ENCODE measurements around the gene GRIA2. TPM values are rescaled to one million over a fixed set of nuclear protein-coding genes. Genes with fewer than 3 reads are reported as not detected.

GRIA2 gene
- total and polyA plus RNA-seq, 4 donors, result 0.28 TPM; not detected in 3

DNA sequence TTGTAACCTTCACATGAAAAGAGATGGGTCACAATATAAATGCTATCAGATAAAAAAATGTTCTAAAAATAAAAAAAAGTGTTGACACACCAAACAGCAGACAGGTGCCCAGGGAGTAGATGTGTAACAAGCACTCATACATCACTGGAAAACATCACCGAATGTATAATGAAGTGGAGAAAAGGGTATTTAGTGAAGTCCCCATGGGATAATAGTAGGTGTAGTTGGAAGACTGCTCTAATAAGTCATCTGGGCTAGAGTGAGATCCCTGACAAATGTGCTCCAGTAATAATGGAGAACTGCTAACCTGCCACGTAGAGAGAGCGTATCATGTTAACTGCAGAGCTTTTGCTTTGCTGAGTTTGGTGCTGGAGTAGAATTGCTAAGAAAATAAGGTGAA lies 152.0 kb downstream of the GRIA2 start:
- no peaks in the 10 kb centered on the region for H3K36me3 ChIP-seq (ENCODE audit: control insufficient read depth in 4 of 4, insufficient read depth in 3 of 4, low read depth in 1 of 4, low read length in 3 of 4)
- WGBS, result 90% methylated on average over 3 of the region's 3 CpGs
- H3K9me3 ChIP-seq (ENCODE audit: control insufficient read depth in 4 of 4, low read length in 3 of 4), result no peaks in the 10 kb centered on the region
- no peak overlapping the region for H3K4me3 ChIP-seq (ENCODE audit: low read depth in 1 of 3, low read length in 3 of 3)
- no peak for DNase-seq (ENCODE audit: low spot score)
- H3K9ac ChIP-seq (ENCODE audit: low read depth in 1 of 2, low read length in 2 of 2), result no peak overlapping the region
- H3K27me3 ChIP-seq (ENCODE audit: control insufficient read depth in 4 of 4, insufficient read depth in 4 of 4, low read length in 3 of 4), result no peaks in the 10 kb centered on the region
- no peak overlapping the region for H3K27ac ChIP-seq (ENCODE audit: low read depth in 1 of 2, low read length in 2 of 2)
- TF ChIP-seq NR2F2 (IDR thresholded peaks at IDR 0.05) (no peak), SP1 (IDR thresholded peaks at IDR 0.05) (no peak), YY1 (IDR thresholded peaks at IDR 0.05) (no peak), JUND (IDR thresholded peaks at IDR 0.05) (no peak), FOXA2 (IDR thresholded peaks at IDR 0.05) (no peak), HNF4A (conservative IDR thresholded peaks at IDR 0.05) (no peak), GABPA (IDR thresholded peaks at IDR 0.05 in 1 of 2, conservative IDR thresholded peaks at IDR 0.05 in 1 of 2) (no peak), EGR1 (IDR thresholded peaks at IDR 0.05; ENCODE audit: low read depth in 2 of 2) (no peak), FOXA1 (IDR thresholded peaks at IDR 0.05) (no peak), HNF4G (IDR thresholded peaks at IDR 0.05) (no peak)
- TF ChIP-seq, protein P1, sequence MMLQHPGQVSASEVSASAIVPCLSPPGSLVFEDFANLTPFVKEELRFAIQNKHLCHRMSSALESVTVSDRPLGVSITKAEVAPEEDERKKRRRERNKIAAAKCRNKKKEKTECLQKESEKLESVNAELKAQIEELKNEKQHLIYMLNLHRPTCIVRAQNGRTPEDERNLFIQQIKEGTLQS (IDR thresholded peaks at IDR 0.05), result no peak
- TF ChIP-seq, protein P2, sequence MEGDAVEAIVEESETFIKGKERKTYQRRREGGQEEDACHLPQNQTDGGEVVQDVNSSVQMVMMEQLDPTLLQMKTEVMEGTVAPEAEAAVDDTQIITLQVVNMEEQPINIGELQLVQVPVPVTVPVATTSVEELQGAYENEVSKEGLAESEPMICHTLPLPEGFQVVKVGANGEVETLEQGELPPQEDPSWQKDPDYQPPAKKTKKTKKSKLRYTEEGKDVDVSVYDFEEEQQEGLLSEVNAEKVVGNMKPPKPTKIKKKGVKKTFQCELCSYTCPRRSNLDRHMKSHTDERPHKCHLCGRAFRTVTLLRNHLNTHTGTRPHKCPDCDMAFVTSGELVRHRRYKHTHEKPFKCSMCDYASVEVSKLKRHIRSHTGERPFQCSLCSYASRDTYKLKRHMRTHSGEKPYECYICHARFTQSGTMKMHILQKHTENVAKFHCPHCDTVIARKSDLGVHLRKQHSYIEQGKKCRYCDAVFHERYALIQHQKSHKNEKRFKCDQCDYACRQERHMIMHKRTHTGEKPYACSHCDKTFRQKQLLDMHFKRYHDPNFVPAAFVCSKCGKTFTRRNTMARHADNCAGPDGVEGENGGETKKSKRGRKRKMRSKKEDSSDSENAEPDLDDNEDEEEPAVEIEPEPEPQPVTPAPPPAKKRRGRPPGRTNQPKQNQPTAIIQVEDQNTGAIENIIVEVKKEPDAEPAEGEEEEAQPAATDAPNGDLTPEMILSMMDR (IDR thresholded peaks at IDR 0.05; ENCODE audit: low read depth, low read length, missing input control), result no peak
- TF ChIP-seq, protein P3, sequence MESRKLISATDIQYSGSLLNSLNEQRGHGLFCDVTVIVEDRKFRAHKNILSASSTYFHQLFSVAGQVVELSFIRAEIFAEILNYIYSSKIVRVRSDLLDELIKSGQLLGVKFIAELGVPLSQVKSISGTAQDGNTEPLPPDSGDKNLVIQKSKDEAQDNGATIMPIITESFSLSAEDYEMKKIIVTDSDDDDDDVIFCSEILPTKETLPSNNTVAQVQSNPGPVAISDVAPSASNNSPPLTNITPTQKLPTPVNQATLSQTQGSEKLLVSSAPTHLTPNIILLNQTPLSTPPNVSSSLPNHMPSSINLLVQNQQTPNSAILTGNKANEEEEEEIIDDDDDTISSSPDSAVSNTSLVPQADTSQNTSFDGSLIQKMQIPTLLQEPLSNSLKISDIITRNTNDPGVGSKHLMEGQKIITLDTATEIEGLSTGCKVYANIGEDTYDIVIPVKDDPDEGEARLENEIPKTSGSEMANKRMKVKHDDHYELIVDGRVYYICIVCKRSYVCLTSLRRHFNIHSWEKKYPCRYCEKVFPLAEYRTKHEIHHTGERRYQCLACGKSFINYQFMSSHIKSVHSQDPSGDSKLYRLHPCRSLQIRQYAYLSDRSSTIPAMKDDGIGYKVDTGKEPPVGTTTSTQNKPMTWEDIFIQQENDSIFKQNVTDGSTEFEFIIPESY (IDR thresholded peaks at IDR 0.05), result no peak
- TF ChIP-seq, protein P4, sequence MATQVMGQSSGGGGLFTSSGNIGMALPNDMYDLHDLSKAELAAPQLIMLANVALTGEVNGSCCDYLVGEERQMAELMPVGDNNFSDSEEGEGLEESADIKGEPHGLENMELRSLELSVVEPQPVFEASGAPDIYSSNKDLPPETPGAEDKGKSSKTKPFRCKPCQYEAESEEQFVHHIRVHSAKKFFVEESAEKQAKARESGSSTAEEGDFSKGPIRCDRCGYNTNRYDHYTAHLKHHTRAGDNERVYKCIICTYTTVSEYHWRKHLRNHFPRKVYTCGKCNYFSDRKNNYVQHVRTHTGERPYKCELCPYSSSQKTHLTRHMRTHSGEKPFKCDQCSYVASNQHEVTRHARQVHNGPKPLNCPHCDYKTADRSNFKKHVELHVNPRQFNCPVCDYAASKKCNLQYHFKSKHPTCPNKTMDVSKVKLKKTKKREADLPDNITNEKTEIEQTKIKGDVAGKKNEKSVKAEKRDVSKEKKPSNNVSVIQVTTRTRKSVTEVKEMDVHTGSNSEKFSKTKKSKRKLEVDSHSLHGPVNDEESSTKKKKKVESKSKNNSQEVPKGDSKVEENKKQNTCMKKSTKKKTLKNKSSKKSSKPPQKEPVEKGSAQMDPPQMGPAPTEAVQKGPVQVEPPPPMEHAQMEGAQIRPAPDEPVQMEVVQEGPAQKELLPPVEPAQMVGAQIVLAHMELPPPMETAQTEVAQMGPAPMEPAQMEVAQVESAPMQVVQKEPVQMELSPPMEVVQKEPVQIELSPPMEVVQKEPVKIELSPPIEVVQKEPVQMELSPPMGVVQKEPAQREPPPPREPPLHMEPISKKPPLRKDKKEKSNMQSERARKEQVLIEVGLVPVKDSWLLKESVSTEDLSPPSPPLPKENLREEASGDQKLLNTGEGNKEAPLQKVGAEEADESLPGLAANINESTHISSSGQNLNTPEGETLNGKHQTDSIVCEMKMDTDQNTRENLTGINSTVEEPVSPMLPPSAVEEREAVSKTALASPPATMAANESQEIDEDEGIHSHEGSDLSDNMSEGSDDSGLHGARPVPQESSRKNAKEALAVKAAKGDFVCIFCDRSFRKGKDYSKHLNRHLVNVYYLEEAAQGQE (IDR thresholded peaks at IDR 0.05), result no peak
- TF ChIP-seq, protein P5, sequence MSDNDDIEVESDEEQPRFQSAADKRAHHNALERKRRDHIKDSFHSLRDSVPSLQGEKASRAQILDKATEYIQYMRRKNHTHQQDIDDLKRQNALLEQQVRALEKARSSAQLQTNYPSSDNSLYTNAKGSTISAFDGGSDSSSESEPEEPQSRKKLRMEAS (IDR thresholded peaks at IDR 0.05), result no peak
- no peaks in the 10 kb centered on the region for H3K4me1 ChIP-seq (ENCODE audit: control insufficient read depth in 4 of 4, insufficient read depth in 4 of 4, low read length in 3 of 4)

DNA sequence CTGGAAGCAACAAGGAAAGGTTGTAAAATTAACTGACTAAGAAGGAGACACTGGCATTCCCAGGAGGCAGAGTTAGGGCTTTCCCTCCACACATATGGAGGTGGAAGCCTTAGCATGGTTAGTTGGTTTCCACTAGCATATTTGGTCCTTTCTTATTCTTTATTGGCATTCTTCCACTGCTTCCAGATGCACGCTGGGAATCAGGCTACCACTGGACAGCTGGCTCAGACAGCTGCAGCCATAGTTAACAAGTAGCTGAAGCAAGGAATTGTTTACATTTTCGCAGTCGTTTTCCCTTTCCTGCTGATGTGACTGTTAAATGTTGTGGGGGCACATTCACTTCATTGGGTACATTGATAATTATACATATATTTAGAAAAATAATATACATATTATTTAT lies 169.2 kb downstream of the GRIA2 start:
- DNase-seq (ENCODE audit: low spot score), result no peak
- no peaks in the 10 kb centered on the region for H3K36me3 ChIP-seq (ENCODE audit: control insufficient read depth in 4 of 4, insufficient read depth in 3 of 4, low read depth in 1 of 4, low read length in 3 of 4)
- 57% methylated on average over 3 of the region's 3 CpGs for WGBS
- H3K4me3 ChIP-seq (ENCODE audit: low read depth in 1 of 3, low read length in 3 of 3), result no peak overlapping the region
- H3K4me1 ChIP-seq (ENCODE audit: control insufficient read depth in 4 of 4, insufficient read depth in 4 of 4, low read length in 3 of 4), result no peaks in the 10 kb centered on the region
- no peak overlapping the region for H3K9ac ChIP-seq (ENCODE audit: low read depth in 1 of 2, low read length in 2 of 2)
- H3K27me3 ChIP-seq (ENCODE audit: control insufficient read depth in 4 of 4, insufficient read depth in 4 of 4, low read length in 3 of 4), result peaks cover 0 to 3% (median 0%) of the 10 kb centered on the region in 4 donors
- H3K9me3 ChIP-seq (ENCODE audit: control insufficient read depth in 4 of 4, low read length in 3 of 4), result no peaks in the 10 kb centered on the region
- no peak overlapping the region for H3K27ac ChIP-seq (ENCODE audit: low read depth in 1 of 2, low read length in 2 of 2)
- TF ChIP-seq, protein P2 (IDR thresholded peaks at IDR 0.05; ENCODE audit: low read depth, low read length, missing input control), result no peak
- no peak for TF ChIP-seq TAF1 (conservative IDR thresholded peaks at IDR 0.05)
- TF ChIP-seq, protein P5 (IDR thresholded peaks at IDR 0.05), result no peak
- no peak for TF ChIP-seq YY1 (IDR thresholded peaks at IDR 0.05)
- TF ChIP-seq HNF4A (conservative IDR thresholded peaks at IDR 0.05), result no peak
- no peak for TF ChIP-seq FOXA1 (IDR thresholded peaks at IDR 0.05)
- TF ChIP-seq, protein P3 (IDR thresholded peaks at IDR 0.05), result no peak
- no peak for TF ChIP-seq EGR1 (IDR thresholded peaks at IDR 0.05; ENCODE audit: low read depth in 2 of 2)
